ENCODE measurements around the gene EPAS1.
A peak's percentile ranks its signal among the peaks of the same experiment; 100 is the strongest.

EPAS1 gene

DNA sequence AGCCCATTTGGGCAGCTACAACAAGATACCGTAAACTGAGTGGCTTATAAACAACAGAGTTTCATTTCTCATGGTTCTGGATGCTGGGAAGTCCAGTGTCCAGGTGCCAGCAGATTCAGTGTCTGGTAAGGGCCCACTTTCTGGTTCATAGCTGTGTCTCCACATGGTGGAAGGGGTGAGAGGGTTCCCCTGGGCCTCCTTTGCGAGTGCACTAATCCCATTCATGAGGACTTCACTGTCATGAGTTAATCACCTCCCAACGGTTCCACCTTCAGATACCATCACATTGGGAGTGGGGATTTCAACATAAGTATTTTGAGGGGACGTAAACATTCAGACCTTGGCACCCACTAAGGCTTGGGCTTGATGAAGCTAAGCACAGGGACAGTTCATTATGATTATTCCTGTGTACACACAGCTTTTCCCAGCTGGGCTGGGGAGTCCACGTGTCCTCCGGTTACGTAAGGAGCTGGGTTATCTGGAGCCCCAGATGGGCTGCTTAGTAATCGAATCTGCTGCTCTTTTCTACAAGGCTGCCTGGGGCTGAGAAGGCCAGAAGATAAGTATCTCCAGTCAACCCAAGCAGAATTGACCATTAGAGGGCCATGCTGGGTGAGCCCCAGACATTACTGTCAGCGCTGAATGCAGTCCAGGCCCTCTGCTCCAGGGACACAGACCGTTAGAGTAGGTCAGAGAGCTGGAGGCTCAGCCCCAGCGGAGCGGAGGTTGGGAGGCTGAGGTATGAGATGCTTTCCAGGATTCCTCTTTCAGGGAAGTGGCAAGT, 42.7 kb downstream of the EPAS1 start:
- DNase-seq (ENCODE audit: low read depth in 2 of 2) = no peak

GRCh38 chr2:46340740-46341420, 43.7 kb downstream of the EPAS1 start:
- DNase-seq (ENCODE audit: low read depth in 2 of 2) = no peak

- no peak for DNase-seq (ENCODE audit: low read depth in 2 of 2)
Observed at GRCh38 chr2:46342566-46343315, 45.5 kb downstream of the EPAS1 start.

DNA sequence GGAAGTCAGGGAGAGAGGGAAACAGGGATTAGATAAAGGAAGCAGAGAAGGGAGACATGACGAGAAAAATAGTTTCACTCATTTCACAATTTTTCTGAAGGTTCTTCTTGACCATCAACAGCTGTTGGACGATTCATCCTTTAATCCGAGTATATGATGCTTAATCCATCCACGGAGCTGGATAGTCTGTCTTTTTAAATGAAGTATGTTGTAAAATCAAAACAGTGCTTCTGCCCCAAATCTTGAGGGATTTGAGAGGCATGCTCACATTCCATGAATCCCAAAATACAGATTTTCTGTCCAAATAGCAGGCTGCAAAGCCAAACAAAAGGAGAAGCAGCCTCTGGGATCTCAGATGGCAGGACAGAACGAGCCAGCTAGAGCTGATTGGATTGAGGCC, 47.5 kb downstream of the EPAS1 start:
- no peak for DNase-seq (ENCODE audit: low read depth in 2 of 2)

GRCh38 chr2:46345775-46346174, 48.6 kb downstream of the EPAS1 start:
- DNase-seq (ENCODE audit: low read depth in 2 of 2) = no peak

- DNase-seq (ENCODE audit: low read depth in 2 of 2) = no peak
Observed at GRCh38 chr2:46346719-46347118, 49.5 kb downstream of the EPAS1 start.

DNA sequence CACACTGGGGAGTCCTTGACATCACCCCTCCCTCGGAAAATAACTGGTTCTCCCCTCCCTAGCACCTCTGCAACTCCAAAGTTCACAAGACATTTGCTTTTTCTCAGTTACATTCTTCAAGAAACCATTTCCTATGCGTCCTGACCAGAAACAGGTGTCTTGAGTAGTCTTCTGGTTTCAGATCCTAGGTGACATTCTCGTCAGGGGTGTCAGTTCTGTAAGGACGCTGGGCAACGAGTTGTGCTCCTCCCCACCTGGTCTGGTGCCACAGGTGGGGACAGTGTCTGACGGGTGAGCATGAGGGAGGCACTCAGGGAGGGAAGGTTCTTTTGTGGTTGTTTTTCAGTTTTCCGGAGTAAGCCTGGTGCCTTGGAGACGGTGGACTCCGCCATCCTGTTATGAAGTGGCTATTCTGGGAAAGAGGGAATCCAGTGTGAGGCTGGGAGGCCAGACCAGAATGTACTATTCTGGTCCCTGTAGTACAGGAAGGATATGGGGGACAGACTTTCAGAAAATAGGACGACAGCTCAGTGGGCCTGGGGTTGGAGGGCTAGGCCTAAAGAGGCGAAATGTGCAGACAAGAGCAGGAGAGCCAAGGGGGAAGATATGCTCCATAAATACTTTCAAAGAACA, 50.6 kb downstream of the EPAS1 start:
- DNase-seq (ENCODE audit: low read depth in 2 of 2) = no peak

DNA sequence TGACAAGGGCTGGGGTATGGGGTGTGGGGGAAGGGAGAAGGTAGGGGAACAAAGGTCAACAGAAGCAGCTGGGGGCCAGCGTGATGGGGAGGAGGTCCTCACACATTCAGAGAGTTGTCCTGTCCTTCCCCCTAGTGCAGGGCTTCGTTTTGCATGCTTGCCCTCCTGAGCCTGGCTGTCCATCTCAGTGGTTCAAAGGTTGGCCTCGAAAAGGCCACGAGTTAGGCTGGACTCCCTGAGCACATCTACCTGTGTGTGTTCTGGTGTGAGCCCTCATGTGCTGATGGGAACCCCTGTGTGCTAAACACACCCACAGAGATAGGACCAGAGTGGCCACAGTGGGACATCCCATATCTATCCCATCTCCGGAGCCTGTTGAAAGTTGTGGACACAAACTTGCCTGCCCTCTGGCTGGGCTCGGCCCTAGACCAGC, 51.9 kb downstream of the EPAS1 start:
- no peak for DNase-seq (ENCODE audit: low read depth in 2 of 2)

GRCh38 chr2:46350029-46350689, 53.0 kb downstream of the EPAS1 start:
- DNase-seq (ENCODE audit: low read depth in 2 of 2) = no peak

DNA sequence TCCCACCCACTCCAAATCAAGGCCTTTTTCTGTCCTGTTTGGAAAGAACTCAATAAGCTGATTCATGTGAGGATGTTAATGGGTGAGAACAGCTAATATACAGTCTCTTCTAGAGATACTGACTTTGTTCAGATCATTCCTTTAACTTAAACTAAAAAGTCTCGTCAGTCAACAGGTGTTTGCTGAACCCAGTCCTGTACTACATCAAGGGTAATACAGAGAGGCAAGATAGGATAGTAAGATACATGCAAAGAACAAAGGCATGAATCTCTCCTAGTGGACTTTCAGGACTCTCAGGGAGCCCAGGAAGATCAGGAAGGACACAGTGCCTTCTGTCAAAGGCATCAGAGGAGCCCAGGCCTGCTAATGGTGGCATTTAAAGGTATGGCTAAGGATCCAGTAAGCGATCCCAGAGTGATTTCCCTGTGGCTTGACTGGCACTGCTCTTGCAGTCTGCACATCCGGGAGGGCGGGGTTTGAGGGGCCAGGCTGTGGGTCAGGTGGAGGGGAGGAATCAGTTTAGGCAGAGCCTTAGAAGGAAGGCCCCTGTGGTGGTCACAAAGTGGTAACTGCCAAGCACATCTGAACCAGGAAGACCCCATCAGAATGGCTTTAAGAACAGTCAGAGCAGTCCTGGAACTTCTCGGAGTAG, 54.0 kb downstream of the EPAS1 start:
- DNase-seq (ENCODE audit: low read depth in 2 of 2) = no peak

DNA sequence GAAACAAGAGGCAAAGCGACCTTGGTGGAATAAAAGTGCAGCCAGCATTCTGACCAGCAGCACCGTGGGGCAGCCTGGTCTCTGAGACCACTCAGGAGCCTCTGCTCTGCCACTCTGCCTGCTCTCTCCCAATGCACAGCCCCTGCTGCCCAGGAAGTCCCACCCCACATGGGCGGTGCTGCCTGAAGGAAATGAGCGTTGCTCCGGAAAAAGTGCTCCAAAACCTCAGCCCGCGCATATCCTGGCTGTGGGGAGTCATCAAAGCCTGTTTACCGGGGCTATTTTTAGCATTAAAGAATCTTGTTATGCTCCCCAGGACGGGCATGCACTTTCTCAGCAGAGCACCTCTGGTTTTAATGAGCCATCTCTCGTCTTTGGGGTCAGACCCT, 54.5 kb downstream of the EPAS1 start:
- peak; percentile 23 to 34 for DNase-seq (ENCODE audit: low read depth in 2 of 2)

DNA sequence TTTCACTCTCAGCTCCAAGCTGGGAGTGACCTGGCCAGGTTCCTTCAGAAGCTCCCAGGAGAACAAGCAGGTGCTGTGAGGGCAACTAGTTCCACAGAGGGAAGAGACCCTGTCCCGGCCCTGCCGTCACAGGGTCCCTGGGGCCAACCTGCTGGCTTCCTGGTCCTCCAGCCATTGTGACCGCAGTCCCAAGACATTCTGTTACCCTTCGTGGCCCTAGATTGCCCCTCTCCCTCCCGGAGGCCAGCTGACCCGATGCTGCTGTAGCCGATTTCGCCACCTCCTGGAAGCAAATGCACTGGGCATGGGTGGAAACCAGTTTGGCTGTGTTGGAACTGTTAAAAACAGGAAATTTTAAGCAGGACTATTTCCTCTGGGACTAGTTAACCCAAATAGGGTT, 55.4 kb downstream of the EPAS1 start:
- no peak for DNase-seq (ENCODE audit: low read depth in 2 of 2)

DNA sequence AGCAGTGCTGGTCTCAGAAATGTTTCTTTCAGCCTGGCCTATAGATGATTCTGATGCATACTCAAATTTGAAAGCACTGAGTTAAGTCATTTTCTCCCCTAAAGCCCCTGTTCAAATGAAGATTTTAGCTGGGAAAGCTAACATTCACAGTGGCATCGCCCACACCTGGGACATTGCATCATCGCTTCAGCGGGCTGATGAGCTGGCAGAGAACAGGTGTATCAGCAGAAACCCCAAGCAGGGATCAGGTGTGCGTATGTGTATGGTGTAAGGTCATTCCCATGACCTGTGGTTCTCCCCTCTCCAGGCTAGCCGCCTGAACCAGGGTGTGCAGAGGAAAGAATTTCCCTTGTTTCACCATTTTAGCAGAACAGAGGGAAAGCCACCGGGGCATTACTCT, 56.3 kb downstream of the EPAS1 start:
- no peak for DNase-seq (ENCODE audit: low read depth in 2 of 2)

DNA sequence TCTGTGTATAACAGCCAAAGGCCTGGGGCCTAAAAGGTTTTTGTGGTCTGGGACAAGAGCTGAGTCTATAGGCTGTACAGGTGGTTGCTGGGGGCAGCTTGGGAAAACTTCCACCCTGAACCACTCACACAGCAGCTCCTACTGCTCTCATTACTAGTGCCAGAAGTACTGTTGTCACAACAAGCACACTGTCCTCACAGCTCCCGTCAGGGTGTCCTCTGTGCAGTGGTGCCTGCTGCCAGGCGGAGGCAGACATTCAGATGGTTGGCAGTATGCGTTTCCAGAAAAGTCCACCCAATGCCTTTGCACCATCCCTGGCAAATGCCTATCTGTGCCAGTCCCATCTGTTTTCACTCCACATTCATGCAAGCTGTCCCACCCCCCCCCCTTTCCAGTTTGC, 58.5 kb downstream of the EPAS1 start:
- no peak for DNase-seq (ENCODE audit: low read depth in 2 of 2)

DNA sequence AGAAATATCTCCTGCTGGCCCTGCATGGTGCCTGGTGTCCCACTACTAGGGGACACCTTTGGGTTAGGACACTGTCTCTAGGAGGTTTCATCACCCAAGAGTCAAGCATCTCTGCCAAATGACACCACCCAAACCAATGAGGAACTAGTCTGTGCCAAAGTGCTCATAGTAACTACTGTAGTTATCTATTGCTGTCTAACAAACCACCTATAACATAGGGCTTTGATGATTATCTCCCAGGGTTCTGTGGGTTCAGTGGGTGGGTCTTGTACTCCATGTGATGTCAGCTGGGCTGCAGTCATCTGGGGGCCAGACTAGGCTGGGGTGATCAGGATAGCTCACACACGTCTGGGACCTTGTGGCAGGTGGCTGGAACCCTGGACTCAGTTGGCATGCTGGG, 59.8 kb downstream of the EPAS1 start:
- no peak for DNase-seq (ENCODE audit: low read depth in 2 of 2)

GRCh38 chr2:46358713-46359112, 61.5 kb downstream of the EPAS1 start:
- no peak for DNase-seq (ENCODE audit: low read depth in 2 of 2)

GRCh38 chr2:46360303-46360702, 63.1 kb downstream of the EPAS1 start:
- no peak for DNase-seq (ENCODE audit: low read depth in 2 of 2)

DNA sequence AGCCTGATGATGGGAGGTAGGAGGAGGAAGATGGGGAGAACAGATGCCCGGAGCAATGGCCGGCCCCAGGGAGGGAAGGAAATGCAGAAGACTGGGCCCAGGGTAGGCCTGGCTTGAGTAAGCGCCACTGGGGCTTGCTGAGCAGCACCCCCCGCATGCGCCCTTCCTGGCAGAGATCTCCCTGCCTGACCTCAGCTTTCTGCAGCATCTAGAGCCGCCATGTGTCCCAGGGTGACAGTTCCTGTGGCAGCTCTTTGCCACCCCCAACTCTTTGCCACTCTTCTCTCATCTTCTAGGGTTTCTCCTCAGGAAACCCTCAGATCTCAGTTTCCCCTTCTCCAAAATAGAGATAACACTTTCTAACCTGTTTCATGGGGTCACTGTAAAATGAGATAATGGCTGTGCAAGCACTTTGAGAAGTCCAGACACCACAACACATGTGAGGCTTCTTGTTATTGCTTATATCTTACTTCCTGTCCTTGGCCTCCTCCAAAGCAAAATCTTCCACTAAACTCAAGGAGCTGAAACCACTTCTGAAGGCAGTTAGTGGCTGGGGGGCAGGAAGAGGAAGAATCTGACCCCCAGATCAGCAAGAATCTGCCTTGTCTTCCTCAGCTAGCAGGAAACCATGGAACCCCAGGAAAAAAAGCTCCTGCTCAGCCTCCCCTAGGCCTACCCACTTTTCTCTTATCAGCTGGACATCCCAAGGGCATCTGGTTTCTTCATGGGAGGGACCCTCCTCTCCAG, 64.9 kb downstream of the EPAS1 start:
- DNase-seq (ENCODE audit: low read depth in 2 of 2) = no peak

GRCh38 chr2:46362667-46363012, 65.4 kb downstream of the EPAS1 start:
- DNase-seq (ENCODE audit: low read depth in 2 of 2) = no peak

DNA sequence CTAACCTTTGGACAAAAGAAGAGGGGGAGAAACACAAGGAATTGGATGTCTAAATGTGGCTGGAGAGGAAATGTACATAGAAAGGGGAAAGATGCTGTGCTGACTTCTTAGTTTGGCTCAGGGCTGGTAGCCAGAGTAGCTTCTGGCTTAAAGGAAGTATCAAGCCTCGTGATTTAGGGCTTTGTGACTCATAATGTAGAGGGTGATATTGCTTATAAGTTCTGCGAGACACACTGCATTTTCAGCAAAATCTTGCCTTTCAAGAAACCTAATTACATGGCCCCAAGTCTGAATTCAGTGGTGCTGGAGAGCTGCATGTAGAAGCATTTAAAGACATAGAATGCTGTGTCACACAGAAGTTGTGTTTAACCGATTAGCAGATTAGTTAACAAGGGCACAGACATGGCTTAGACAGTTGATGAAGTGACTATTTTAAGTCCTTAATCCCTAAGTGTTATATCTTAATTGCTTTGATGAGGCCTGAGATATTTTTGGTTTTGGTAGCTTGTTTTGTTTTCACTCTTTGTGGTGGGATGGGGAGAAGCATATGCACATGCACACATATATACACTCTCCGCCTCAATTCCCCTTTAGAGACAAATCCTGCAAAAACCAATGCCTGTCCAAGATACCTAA, 66.4 kb downstream of the EPAS1 start:
- no peak for DNase-seq (ENCODE audit: low read depth in 2 of 2)
